NCI-H146 (cell line): ENCODE data around the gene ZNF44.
"Not testable (repeated sequence)": the region's sequence is repeated elsewhere in the genome, so short reads cannot be mapped to it uniquely, and the experiment has no call there.

Experiments used
- DNase-seq: peaks from one replicate; lab custom pipeline; 2025; lab: John Stamatoyannopoulos, UW

ZNF44 gene

DNA sequence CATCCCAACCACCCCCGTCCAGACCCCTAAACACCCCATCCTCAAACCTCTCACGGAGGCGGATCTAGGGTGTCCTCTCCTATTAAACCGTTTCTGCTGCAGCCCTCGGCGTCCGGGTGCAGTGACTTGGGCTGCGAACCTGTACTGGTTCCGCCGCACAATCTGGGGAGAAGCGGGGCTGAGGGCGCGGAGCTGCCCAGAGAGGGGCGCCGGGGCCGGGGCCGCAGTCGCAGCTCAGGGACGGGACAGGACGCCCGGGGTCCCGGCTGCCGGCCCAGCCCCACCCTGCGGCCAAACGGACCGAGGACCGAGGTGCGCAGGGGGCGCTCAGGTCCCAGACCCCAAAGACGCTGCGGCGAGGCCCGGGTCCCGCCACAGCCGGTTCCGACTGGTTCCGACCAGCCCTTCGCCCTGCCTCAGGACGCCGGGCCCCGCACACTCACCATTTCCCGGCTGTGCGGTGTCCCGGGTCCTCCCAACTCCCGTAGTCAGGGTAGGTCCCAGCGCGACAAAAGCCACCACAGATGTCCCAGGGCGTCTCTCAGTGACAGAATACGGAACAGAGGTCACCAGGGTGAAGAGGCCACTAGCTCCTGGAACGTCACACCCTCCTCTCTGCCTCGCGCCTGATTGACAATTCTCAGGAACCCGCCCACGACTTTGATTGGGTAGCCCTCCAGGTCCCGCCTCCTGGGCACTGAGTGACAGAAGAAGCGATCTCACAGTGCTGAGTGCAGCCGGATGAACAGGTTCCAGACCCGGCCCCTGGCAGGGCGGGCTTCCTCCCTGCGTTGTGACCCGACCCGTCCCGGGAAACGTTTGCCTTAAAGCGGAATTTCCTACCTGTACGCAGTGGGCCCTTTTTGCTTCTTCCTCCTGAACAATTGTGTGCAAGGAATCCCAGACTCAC, at the start of gene ZNF44:
TSS of gene ZNF44 (minus strand) at position 635 of the 910 bp plus-strand sequence. CDS start at position 446, 189 bp downstream.
- peak; percentile 98 for DNase-seq

DNA sequence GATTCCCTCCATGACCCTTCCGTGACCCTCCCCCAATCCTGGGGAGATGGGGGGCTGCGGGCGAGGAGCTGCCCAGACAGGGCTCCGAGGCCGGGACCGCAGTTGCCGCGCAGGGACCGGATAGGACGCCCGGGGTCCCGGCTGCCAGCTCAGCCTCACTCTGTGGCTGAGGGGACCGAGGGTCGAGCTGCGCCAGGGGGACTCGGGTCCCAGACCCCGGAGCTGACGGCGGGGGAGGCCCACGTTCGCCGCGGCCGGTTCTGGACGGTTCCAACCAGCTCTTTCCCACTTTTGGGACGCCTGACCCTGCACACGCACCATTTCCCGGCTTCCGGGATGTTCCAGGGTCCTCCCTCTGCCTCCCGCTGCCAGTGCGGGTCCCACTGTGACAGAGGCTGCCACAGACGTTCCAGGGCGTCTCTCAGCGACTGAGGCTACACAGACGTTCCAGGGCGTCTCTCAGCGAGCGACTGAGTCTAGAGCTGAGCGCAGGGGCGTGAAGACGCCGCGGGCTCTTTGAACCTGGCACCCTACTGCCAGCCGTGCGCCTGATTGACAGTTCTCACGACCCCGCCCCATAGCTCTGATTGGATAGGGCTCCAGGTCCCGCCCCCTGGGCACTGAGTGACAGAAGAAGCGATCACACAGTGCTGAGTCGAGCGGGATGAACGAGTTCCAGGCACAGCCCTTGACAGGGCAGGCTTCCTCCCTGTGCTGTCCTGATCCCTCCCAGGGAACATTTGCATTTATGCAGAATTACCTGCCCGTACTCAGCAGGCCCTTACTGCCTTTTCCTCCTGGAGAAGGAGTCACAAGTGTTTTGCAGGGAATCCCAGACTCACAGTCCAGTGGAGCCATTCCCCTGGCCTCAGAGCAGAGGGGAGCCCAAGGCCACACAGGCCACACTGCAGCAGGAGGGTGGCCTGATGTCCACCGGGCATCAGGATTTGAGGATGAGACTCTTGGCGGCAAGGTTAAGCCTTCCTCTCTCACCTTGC, 38.8 kb upstream of the ZNF44 start, which contains the start of gene ZNF563:
TSS of gene ZNF563 (minus strand) at position 472 of the 998 bp plus-strand sequence. CDS start at position 321, 151 bp downstream.
- peak; percentile 98 for DNase-seq

DNA sequence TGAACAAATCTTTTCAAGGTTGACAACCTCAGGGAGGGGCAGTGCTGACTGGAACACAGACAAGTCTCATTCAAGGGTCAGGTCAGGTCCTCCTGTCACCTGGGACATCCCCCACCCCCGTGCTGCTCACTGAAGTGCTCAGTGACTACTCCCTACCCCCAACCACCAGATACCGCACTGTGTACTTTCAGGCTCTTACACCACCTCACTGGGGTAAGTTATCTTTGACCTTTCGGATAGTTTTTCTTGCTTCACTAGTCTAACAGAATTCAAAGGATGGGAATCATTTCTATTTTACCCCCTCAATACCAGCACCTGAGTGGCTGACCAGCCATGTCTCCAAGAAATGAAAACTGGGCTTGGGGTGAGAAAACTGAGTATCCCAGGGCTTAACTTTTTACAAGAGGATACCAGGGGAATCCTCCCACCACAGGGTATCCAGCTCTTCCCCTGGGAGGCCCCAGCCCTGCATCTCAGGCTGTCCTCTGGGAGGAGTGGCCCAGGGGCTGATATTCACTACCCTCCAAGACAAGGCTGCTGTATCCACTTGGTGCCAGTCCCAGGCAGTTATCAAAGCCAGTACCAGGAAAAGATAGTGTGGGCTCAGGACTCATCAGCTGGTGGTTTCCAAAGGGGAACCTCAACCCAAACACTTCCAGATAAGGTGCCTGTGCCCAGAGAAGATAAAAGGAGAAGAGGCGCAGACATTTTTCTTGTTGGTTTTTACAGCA, 36.7 kb upstream of the ZNF44 start:
- no peak for DNase-seq

DNA sequence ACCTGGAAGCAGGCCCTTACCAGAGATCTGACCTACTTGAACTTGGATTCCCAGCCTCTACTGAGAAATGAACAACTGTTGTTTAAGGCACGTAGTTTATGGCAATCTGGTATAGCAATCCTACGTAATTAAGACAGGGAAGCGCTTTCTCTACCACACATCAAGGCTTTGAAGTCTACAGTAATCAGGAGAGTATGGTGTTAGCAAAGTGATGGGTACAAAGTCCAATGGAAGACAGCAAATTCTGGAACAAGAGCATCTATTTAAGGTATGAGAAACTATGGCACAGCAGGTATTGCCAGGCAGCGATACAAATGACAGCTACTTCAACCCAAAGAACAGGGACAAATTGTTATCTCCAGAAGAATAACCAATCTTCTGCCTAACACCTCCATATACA, 35.7 kb upstream of the ZNF44 start:
- no peak for DNase-seq

DNA sequence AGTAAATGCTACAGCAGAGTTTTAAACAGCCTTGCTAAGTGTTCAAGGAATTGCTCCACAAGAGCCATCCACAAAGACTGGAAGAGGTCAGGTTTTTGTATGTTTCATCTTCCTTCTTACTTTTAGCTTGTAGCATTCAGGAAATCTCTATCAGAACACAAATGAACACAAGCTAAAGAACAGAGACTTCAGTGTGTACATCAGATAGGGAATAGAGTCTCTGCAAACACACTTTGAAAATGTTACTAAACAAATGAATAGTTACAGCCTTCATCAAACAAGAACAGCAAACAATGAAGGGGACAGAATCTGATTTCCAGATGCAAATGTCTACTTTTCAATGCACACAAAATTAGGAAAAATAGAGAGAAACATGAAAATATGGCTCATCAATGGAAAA, 31.0 kb upstream of the ZNF44 start:
- DNase-seq: no peak

DNA sequence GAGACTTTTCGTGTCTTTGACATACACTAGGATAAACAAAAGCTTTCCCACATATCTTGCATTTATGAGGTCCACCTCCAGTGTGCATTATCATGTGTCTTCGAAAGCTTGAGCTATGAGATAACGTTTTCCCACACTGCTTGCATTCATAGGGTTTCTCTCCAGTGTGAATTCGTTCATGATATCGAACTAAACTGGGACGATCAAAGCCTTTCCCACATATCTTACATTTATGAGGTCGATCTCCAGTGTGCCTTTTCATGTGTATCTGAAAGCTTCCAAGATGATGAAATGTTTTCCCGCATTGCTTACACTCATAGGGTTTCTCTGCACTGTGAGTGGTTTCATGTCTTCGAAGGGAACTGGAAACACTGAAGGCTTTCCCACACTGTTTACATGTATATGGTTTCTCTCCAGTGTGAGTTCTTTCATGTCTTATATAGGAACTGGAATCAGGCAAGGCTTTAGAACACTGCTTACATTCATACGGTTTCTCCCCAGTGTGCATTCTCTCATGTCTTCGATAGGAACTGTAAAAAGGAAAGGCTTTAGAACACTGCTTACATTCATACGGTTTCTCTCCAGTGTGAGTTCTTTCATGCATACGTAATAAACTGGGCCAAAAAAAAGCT, 24.2 kb upstream of the ZNF44 start:
- no peak for DNase-seq

DNA sequence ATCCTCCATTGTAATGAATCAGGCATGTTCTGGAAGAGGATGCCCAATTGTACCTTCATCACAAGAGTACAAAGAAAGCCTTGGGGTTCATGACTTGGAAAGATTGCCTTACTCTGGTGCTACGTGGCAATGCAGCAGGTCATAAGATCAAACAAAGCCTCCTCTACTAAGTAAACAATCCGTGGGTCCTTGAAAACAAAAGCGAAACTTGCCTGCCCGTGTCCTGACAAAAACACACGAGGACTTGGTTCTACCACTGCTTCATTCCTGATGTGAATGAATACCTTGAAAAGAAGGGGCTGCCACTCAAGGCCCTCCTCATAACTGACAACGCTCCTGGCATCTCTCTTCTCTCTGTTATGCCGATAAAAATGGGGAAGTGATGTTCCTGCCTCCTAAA, 19.9 kb upstream of the ZNF44 start:
- DNase-seq: no peak

DNA sequence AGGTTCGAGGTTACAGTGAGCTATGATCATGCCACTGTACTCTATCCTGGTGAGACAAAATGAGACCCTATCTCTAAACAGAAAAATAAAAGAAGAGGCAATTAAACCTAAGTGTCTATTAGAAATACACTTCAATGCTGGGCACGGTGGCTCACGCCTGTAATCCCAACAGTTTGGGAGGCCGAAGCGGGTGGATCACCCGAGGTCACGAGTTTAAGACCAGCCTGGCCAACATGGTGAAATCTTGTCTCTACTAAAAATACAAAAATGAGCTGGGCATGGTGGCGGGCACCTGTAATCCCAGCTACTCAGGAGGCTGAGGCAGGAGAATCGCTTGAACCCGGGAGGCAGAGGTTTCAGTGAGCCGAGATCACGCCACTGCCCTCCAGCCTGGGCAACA, 14.2 kb upstream of the ZNF44 start:
- DNase-seq: not testable (repeated sequence)

DNA sequence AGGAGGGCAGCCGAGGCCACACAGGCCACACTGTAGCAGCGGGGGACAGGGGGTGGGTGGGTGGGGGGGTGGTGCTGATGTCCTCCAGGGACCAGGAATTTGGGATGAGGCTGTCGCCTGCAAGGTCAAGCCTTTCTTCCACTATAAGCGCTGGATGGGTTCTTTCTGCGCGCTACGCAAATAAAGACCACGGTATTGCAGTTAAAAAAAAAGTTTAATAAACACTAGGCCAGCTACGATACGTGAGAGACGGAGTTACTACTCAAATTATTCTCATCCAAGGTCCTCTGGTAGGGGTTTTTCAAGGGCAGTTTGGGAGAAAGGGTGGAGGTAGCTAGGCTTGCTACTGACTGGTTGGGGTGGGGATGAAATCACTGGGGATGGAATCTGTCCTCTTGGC, 508 bp upstream of the ZNF44 start:
- DNase-seq: no peak

DNA sequence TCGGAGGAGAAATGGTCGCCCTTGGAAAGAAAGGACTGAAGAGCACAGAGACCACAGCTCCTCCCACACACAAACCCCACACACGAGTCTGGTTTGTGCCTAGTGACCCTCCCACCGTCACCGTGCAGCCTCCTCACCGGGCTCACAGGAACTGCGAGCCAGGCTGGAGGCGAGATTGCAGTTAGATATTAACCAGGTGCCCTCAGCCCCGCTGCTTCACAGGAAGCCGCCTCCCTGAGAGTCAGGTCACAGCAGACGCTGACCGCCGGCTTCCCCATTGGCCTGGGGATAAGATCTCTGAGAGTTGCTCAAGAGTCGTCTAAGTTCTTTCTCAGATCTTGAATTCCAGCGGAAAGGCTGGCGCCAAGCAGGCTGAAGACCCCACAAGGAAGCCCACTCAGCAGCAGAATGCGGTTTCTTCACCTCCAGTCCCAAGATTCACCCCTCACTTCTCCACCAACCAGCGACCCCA, 870 bp downstream of the ZNF44 start:
- DNase-seq: peak; percentile 86

DNA sequence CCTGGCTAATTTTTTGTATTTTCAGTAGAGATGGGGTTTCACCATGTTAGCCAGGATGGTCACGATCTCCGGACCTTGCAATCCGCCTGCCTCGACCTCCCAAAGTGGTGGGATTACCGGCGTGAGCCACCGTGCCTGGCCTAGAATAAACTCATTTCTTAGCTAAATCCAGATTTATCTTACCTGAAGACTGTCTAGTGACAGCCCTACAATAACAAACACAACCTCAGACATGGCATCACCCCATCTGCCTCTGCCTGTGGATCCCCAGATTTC, 5.0 kb downstream of the ZNF44 start:
- DNase-seq: no peak

DNA sequence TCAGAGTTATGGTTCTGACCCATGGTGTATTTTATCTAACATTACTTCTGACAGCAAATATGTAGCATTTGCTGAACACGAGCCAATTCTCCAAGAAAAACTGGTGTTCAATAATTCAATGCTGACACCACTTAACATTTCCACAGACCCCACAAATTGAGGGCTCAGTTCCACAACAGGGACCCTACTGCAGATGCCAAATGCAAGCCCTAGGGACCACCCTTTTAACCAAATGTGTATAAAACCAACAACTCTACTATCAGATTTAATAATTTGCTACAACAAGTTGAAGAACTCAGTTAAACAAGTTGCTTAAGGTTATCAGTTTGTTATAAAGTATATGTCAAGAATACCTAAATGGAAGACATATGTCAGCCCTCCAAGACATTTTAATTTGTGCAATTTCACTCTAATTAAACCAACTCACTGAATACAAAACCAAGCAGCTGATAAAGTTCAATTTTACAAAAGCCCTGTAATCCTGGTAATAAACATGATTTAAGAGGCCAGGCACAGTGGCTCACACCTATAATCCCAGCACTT, 6.7 kb downstream of the ZNF44 start:
- no peak for DNase-seq

DNA sequence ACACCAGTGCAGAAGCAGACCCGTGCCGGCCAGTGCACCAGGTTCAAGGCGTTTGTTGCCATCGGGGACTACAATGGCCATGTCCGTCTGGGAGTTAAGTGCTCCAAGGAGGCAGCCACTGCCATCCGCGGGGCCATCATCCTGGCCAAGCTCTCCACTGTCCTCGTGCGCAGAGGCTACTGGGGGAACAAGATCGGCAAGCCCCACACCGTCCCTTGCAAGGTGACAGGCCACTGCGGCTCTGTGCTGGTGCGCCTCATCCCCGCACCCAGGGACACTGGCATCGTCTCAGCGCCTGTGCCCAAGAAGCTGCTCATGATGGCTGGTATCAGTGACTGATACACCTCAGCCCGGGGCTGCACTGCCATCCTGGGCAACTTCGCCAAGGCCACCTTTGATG, 10.1 kb downstream of the ZNF44 start:
- DNase-seq: no peak

DNA sequence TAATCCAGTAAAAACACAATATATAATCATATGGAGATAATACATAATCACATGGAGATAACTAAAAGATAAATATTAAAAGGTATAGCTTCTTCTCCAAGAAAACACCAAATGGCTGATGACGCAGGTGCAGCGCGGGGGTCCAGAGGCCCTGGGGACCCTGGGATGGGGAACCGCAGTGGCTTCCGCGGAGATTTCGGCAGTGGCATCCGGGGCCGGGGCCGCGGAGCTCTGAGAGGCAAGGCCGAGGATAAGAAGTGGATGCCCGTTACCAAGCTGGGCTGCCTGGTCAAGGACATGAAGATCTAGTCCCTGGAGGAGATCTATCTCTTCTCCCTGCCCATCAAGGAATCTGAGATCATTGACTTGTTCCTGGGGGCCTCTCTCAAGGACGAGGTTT, 10.5 kb downstream of the ZNF44 start:
- no peak for DNase-seq

DNA sequence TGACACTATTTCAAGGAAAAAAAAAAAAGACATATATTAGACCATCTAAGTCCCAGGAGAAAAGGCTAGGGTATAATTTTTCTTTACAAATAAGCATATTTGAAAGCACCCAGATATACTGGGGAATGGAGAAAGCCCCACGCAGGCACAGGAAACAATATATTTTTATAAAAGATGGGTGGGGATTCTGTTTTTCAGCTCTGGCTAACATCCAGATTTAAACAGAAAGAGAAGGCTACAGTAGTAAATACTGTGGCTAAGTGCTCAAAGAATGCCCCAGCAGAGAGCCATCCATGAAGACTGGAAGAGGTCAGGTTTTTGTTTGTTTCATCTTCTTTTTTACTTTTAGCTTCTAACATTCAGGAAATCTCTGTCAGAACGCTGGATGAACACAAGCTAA, 16.0 kb downstream of the ZNF44 start:
- DNase-seq: no peak

DNA sequence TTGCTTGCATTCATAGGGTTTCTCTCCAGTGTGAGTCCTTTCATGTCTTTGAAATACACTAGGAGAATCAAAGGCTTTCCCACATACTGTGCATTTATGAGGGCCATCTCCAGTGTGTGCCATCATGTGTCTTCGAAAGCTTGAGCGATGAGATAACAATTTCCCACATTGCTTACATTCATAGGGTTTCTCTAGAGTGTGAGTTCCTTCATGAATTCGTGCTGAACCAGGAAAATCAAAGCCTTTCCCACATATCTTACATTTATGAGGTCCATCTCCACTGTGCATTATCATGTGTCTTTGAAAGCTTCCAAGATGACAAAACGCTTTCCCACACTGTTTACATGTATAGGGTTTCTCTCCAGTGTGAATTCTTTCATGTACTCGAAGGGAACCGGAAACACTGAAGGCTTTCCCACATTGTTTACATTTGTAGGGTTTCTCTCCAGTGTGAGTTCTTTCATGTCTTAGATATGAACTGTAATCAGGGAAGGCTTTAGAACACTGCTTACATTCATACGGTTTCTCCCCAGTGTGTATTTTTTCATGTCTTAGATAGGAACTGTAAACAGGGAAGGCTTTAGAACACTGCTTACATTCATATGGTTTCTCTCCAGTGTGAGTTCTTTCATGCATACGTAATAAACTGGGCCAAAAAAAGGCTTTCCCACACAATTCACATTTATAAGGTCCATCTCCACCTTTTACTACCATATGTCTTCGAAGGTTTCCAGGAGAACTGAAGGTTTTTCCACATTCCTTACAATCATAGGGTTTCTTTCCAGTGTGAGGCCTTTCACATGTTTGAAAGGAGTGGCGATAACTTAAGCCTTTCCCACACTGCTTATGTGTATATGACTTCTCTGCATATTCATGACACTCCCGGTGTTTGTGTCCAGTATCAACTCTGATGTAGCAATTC, 21.4 kb downstream of the ZNF44 start:
- no peak for DNase-seq

DNA sequence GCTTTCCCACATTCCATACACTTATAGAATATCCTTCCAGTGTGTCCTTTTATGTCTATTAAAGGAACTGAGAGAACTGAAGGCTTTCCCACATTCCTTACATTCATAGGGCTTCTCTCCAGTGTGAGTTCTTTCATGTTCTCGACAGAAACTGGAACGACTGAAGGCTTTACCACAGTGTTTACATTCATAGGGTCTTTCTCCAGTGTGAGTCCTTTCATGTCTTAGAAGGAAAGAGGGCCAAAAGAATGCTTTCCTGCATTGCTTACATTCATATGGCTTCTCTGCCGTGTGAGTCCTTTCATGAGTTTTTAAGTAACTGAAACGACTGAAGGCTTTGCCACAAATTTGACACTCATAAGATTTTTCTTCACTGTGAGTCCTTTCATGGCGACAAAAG, 22.3 kb downstream of the ZNF44 start:
- DNase-seq: no peak

DNA sequence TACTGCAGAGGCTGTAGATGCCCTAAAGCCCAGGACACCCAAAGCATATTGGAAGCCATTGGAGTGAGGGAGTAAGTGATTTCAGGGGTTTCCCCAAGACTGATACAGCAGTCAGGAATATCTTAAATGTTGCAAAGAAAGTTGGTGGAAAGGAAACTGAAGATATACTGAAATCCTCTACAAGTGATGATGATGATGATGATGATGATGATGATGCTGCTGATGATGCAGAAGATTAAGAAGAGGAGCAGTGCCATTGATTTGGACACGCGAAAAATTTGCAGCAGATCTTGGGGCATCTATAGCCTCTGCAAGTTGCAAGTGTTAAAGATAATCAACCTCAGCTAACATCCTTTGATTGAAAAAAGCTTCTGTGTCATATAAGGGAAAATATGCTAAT, 23.8 kb downstream of the ZNF44 start:
- DNase-seq: no peak

DNA sequence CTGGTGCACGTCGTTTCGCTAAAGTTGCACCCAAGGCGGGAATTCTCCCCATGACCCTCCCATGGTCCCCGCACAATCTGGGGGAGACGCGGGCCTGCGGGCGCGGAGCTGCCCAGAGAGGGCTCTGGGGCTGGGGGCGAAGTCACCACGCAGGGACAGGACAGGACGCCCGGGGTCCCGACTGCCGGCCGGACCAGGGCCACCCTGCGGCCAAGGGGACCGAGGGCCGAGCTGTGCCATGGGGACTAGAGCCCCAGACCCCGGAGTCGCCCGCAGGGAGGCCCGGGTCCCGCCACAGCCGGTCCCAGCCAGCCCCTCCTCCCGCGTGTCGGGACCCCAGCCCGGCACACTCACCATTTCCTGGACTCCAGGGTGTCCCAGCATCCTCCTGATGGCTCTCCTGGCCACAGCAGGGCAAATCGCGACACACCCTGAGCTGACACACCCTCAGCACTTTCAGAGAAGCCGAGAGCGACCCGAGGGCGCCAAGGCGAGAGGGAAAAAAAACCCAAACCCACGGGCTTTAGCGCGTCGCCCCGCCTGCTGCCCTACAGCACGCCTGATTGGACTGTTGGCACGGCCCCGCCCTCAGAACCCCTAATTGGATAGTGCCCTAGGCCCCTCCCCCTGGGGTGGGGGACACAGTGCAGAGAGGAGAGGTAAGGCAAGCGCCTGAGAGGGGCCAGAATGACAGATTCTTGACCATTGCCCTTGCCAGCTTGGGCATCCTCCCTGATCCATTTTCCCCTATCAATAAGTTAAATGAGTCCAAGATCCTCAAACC, 28.6 kb downstream of the ZNF44 start:
- no peak for DNase-seq
